ENCODE results near the gene GIT1. TPM values are rescaled to one million over a fixed set of nuclear protein-coding genes. Genes with fewer than 3 reads are reported as not detected.

GIT1 gene
- total and polyA plus RNA-seq, 12 donors: 13.7 to 51.6 (median 31.7) TPM

DNA sequence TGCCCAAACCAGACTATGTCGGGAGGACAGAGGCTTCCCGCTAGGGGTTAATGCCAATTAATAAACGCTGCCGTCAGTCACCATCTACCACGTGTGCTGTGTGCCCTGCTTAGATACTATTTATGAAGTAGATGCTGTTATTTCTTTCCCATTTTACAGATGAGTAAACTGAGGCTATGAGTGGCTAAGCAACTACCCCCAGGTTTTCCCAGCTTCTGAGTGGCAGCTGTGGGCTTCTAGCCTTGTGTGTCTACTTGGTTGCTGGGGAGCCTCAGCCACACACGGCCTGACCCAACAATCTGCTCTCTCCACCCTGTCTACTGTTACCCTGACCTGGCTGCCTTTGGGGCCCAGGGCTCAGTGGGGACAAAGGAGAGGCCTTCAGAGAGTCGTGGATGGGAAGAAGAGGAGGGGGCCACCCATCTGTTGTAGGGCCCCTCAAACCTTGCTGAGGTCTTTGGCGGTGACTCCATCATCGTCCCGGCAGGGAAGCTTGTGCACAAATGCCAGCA is 7.1 kb downstream of the GIT1 start:
- H3K36me3 ChIP-seq (replicated peaks in 1 of 2): peaks cover 0 to 30% of the 10 kb centered on the region in 2 donors
- WGBS, 4 donors: 85 to 89% (median 88%) methylated on average over 9 to 10 of the region's 10 CpGs
- H3K27ac ChIP-seq: no peak overlapping the region
- H3K4me1 ChIP-seq (replicated peaks in 1 of 2): peaks cover 0 to 4% of the 10 kb centered on the region in 2 donors
- intact Hi-C loops (cut with DNase I): loop anchor here in 1 of 2 donors (5.0 kb wide), 1 partner anchor 35 kb away; no protein-coding TSS in a partner anchor
- H3K9me3 ChIP-seq (replicated peaks in 1 of 3): no peaks in the 10 kb centered on the region
- no peak for DNase-seq
- no peak overlapping the region for H3K4me3 ChIP-seq
- no peaks in the 10 kb centered on the region for H3K27me3 ChIP-seq
- TF ChIP-seq POLR2A (IDR thresholded peaks at IDR 0.05): no peak
- TF ChIP-seq, protein P1, sequence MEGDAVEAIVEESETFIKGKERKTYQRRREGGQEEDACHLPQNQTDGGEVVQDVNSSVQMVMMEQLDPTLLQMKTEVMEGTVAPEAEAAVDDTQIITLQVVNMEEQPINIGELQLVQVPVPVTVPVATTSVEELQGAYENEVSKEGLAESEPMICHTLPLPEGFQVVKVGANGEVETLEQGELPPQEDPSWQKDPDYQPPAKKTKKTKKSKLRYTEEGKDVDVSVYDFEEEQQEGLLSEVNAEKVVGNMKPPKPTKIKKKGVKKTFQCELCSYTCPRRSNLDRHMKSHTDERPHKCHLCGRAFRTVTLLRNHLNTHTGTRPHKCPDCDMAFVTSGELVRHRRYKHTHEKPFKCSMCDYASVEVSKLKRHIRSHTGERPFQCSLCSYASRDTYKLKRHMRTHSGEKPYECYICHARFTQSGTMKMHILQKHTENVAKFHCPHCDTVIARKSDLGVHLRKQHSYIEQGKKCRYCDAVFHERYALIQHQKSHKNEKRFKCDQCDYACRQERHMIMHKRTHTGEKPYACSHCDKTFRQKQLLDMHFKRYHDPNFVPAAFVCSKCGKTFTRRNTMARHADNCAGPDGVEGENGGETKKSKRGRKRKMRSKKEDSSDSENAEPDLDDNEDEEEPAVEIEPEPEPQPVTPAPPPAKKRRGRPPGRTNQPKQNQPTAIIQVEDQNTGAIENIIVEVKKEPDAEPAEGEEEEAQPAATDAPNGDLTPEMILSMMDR (IDR thresholded peaks at IDR 0.05): no peak

DNA sequence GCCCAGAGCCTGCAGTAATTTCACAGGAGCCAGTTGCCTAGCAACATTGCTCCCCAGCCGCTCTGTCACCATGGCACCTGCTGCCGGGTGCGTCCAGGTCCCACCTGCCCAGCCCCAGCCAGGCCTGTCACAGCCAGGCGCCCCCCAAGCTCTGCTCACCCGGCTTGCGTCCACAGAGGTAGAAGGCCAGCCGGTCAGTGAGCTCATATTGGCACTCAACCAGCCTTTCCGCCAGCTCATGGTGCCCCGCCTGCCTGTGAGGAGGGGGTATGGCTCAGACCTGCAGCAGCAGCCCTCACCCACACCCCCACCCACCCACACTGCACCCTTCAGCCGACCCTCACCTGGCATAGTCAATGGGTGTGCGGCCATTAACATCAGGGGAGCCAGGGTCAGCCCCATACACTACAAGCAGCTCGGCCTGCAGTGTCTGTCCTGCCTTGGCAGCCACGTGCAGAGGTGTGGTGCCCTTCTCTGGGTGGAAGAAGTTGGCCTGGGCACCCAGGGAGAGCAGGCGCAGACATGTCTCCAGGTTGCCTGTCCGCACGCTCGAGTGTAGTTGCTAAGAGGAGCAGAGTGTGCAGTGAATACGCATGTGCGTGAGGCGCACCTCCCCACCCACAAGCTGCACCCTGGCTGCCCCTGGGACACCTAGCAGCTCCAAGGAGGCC is 7.7 kb downstream of the GIT1 start:
- H3K4me1 ChIP-seq (replicated peaks in 1 of 2): no peaks in the 10 kb centered on the region
- WGBS, 4 donors: 88 to 93% (median 89%) methylated on average over 3 to 20 of the region's 20 CpGs
- no peak overlapping the region for H3K4me3 ChIP-seq
- peak in 3 of 7 donors; percentile 14 to 23 (median 20) for DNase-seq
- peaks cover 0 to 35% of the 10 kb centered on the region in 2 donors for H3K36me3 ChIP-seq (replicated peaks in 1 of 2)
- H3K9me3 ChIP-seq (replicated peaks in 1 of 3): no peaks in the 10 kb centered on the region
- no peak for TF ChIP-seq POLR2A (IDR thresholded peaks at IDR 0.05)
- TF ChIP-seq, protein P1 (IDR thresholded peaks at IDR 0.05): no peak
- no peak overlapping the region for H3K27ac ChIP-seq
- intact Hi-C loops (cut with DNase I): loop anchor here in 1 of 2 donors (5.0 kb wide), 1 partner anchor 36 kb away; no protein-coding TSS in a partner anchor
- H3K27me3 ChIP-seq: no peaks in the 10 kb centered on the region

DNA sequence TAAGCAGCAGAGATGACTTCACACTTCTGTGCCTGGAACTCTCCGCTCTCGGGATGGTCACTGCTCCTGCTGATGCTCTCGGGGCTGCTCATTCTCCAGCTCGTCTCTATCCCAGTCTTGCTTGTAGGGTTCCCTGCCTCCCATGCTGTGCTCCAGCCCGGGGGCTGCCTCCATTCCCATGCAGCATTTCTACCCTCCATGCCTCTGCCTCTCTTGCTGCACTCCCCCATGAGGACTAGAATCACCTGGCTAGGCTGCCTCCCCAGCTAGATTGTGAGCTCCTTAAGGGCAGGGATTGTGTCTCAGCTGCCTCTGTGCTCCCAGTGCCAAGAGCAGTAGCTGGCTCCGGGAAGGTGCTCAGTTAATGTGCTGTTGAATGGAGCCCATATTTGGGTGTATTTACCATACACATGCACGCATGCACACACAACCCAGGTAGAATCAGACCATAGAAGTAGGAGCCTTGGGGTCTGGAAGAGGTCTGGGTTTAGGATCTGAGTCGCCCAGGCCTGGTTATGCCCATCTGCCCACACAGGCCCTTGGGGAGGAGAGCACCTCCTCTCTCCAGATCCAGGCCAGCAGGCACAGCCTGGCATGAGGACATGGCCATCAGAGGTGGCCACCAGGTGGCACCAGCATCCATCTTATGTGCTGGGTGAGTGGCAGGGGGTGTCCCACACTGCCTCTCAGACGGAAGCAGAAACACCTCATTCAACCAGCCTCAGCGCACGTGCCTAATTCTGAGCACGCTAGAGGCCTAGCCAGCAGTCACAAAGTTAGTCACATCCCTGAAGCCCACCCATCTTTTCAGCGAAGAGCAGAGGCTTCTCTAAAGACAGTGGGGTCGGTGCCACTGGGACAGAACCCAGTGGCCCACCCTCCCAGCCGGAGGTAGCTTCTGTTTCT is 9.3 kb downstream of the GIT1 start:
- H3K27ac ChIP-seq: no peak overlapping the region
- 61 to 80% (median 63%) methylated on average over 11 to 15 of the region's 15 CpGs for WGBS, 4 donors

More for the DNA sequence above, 9.3 kb downstream of the GIT1 start:
- Histone ChIP-seq H3K36me3 (replicated peaks in 1 of 2) (peaks cover 0 to 51% of the 10 kb centered on the region in 2 donors), H3K9me3 (replicated peaks in 1 of 3) (no peaks in the 10 kb centered on the region), H3K4me3 (no peak overlapping the region), H3K4me1 (replicated peaks in 1 of 2) (no peaks in the 10 kb centered on the region), H3K27me3 (no peaks in the 10 kb centered on the region)
- TF ChIP-seq, protein P1 (IDR thresholded peaks at IDR 0.05): peak; percentile 80 to 94 (median 92)
- no peak for TF ChIP-seq POLR2A (IDR thresholded peaks at IDR 0.05)
- intact Hi-C loops (cut with DNase I): loop anchor here (5.0 kb wide), 2 partner anchors 32 to 37 kb away; no protein-coding TSS in a partner anchor
- DNase-seq: peak; percentile 80 to 95 (median 86)

All from adrenal gland (tissue), 12 donors.